Panc1 (cell line): ENCODE results near the gene BCAS3. TPM values are rescaled to one million over a fixed set of nuclear protein-coding genes. Genes with fewer than 3 reads are reported as not detected.

ENCODE experiments used
- ATAC-seq: fragments of 200-7000 bp; cut with Tn5 transposase; 2 replicates; pipeline ENCODE4 v1.9.1; 2020; ENCODE audit warnings: mild to moderate bottlenecking, moderate library complexity
- BruUV-seq: library from RNA; stranded (reverse); fragments of 400-500 nt; replicated peaks from 2 replicates; lab custom pipeline; 2021; lab: Mats Ljungman, UMichigan
- CTCF ChIA-PET: fragments of 300-600 bp; sonication (Branson Sonifier 250); formaldehyde crosslinking; loops from one replicate; lab custom pipeline; 2022; ENCODE audit warnings: antibody characterized with exemption; lab: Charles Lee
- POLR2A ChIA-PET: fragments of 300-600 bp; sonication (Branson Sonifier 250); formaldehyde crosslinking; loops from one replicate; lab custom pipeline; 2022; ENCODE audit warnings: antibody characterized with exemption; lab: Charles Lee
- DNase-seq: peaks from one replicate; pipeline ENCODE4 v3.0.0-alpha.2; 2010; ENCODE audit warnings: low read depth, low spot score
- H3K27ac ChIP-seq: 2 replicates; pipeline ENCODE4 v1.5.1; 2011; ENCODE audit warnings: mild to moderate bottlenecking, low read length, inconsistent platforms
- H3K27me3 ChIP-seq: fragments of 200-500 bp; sonication (Bioruptor generic); 2 replicates; pipeline ENCODE4 v1.6.0; 2014; ENCODE audit warnings: low read length, inconsistent platforms; ENCODE audit not compliant: control insufficient read depth, insufficient read depth
- H3K36me3 ChIP-seq: fragments of 200-500 bp; sonication (Bioruptor generic); 2 replicates; pipeline ENCODE4 v1.5.1; 2014; ENCODE audit warnings: inconsistent platforms, mild to moderate bottlenecking, low read length, moderate library complexity; ENCODE audit not compliant: control insufficient read depth, insufficient read depth
- H3K4me1 ChIP-seq: 2 replicates; pipeline ENCODE4 v1.5.1; 2011; ENCODE audit warnings: inconsistent platforms, mild to moderate bottlenecking, low read length, moderate library complexity; ENCODE audit not compliant: control insufficient read depth, insufficient read depth
- H3K4me3 ChIP-seq, 2 experiments: 2 replicates each; pipeline ENCODE4 v1.5.1; 2011 to 2012; ENCODE audit warnings: low read depth in 2 of 2, low read length in 2 of 2, mild to moderate bottlenecking in 2 of 2, inconsistent platforms in 1 of 2, moderate library complexity in 1 of 2
- H3K9me3 ChIP-seq: fragments of 200-500 bp; sonication (Bioruptor generic); 2 replicates; pipeline ENCODE4 v1.5.1; 2014; ENCODE audit warnings: low read depth, mild to moderate bottlenecking, inconsistent platforms, low read length, moderate library complexity; ENCODE audit not compliant: control insufficient read depth, insufficient read depth
- POLR2AphosphoS5 ChIP-seq: IDR thresholded peaks from 2 replicates; pipeline ENCODE4 v1.6.1; 2012; ENCODE audit warnings: mild to moderate bottlenecking, low read depth, low read length, moderate library complexity
- SIN3A ChIP-seq: IDR thresholded peaks from 2 replicates; pipeline ENCODE4 v1.6.1; 2012; ENCODE audit warnings: low read depth, mild to moderate bottlenecking, low read length, moderate library complexity, borderline replicate concordance; ENCODE audit not compliant: insufficient read depth
- TCF7L2 ChIP-seq: IDR thresholded peaks from 2 replicates; pipeline ENCODE4 v1.6.1; 2011; ENCODE audit warnings: mild to moderate bottlenecking, low read depth, low read length, inconsistent platforms
- in situ Hi-C: cut with HindIII; loops from 2 replicates; pipeline ENCODE4 v1.10.0; 2016; ENCODE audit warnings: low sequenced_read_pairs, low pct_unique_long_range_greater_than_20kb
- intact Hi-C: fragments of 100-400 bp; cut with micrococcal nuclease; formaldehyde crosslinking; loops from one replicate; pipeline ENCODE4 v1.10.0; 2022; ENCODE audit not compliant: unreplicated experiment
- total RNA-seq: library from RNA; stranded (reverse); gene quantifications from one replicate; pipeline ENCODE4 v1.2.1, GENCODE V29; 2021; ENCODE audit not compliant: unreplicated experiment
- TF ChIP-seq, protein P1 (sequence below), 2 experiments: IDR thresholded peaks; 2 replicates each; pipeline ENCODE4 v1.6.1; 2011 to 2012; ENCODE audit warnings: low read depth in 2 of 2, control low read depth in 1 of 2, low read length in 1 of 2, mild to moderate bottlenecking in 1 of 2, moderate library complexity in 1 of 2; ENCODE audit not compliant: insufficient read depth in 1 of 2
- TF ChIP-seq, protein P2 (sequence below): fragments of 450-650 bp; IDR thresholded peaks from 2 replicates; pipeline ENCODE4 v1.5.1; 2017; ENCODE audit warnings: mild to moderate bottlenecking

BCAS3 gene
- total RNA-seq, 1 experiment from 2014 or later: 9.3 TPM

- Histone ChIP-seq H3K4me1 (no peaks in the 10 kb centered on the region), H3K27me3 (no peaks in the 10 kb centered on the region), H3K9me3 (no peaks in the 10 kb centered on the region), H3K36me3 (no peaks in the 10 kb centered on the region), H3K27ac (peak overlapping the region; percentile 23; the same call in 1 of the 2 replicates), H3K4me3 (no peak overlapping the region)
- DNase-seq: no peak
- ChIA-PET POLR2A (no interaction called here), CTCF (no interaction called here)
- in situ Hi-C loops (no loop called here), intact Hi-C loops (no loop called here)
- BruUV-seq: no TSS peak
- no peak for TF ChIP-seq TCF7L2
- TF ChIP-seq, protein P1, sequence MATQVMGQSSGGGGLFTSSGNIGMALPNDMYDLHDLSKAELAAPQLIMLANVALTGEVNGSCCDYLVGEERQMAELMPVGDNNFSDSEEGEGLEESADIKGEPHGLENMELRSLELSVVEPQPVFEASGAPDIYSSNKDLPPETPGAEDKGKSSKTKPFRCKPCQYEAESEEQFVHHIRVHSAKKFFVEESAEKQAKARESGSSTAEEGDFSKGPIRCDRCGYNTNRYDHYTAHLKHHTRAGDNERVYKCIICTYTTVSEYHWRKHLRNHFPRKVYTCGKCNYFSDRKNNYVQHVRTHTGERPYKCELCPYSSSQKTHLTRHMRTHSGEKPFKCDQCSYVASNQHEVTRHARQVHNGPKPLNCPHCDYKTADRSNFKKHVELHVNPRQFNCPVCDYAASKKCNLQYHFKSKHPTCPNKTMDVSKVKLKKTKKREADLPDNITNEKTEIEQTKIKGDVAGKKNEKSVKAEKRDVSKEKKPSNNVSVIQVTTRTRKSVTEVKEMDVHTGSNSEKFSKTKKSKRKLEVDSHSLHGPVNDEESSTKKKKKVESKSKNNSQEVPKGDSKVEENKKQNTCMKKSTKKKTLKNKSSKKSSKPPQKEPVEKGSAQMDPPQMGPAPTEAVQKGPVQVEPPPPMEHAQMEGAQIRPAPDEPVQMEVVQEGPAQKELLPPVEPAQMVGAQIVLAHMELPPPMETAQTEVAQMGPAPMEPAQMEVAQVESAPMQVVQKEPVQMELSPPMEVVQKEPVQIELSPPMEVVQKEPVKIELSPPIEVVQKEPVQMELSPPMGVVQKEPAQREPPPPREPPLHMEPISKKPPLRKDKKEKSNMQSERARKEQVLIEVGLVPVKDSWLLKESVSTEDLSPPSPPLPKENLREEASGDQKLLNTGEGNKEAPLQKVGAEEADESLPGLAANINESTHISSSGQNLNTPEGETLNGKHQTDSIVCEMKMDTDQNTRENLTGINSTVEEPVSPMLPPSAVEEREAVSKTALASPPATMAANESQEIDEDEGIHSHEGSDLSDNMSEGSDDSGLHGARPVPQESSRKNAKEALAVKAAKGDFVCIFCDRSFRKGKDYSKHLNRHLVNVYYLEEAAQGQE (IDR thresholded peaks at IDR 0.05; ENCODE audit: insufficient read depth in 1 of 2, low read depth in 2 of 2, low read length in 1 of 2): no peak
- TF ChIP-seq SIN3A: no peak
- ATAC-seq: no peak
These were observed 582.6 kb downstream of the BCAS3 start for GRCh38 chr17:61260071-61260797.

- Histone ChIP-seq H3K36me3 (no peaks in the 10 kb centered on the region), H3K27ac (peak overlapping the region; percentile 23; the same call in 1 of the 2 replicates), H3K4me3 (no peak overlapping the region), H3K9me3 (no peaks in the 10 kb centered on the region), H3K4me1 (peaks cover 4% of the 10 kb centered on the region; the same call in 1 of the 2 replicates), H3K27me3 (no peaks in the 10 kb centered on the region)
- ATAC-seq (no peak), DNase-seq (no peak)
- intact Hi-C loops: no loop called here
- CTCF ChIA-PET: no interaction called here
- in situ Hi-C loops: no loop called here
- TF ChIP-seq TCF7L2: no peak
- TF ChIP-seq, protein P1 (IDR thresholded peaks at IDR 0.05; ENCODE audit: insufficient read depth in 1 of 2, low read depth in 2 of 2, low read length in 1 of 2): no peak
- no peak for TF ChIP-seq SIN3A
- TF ChIP-seq POLR2AphosphoS5: no peak
- TF ChIP-seq, protein P2, sequence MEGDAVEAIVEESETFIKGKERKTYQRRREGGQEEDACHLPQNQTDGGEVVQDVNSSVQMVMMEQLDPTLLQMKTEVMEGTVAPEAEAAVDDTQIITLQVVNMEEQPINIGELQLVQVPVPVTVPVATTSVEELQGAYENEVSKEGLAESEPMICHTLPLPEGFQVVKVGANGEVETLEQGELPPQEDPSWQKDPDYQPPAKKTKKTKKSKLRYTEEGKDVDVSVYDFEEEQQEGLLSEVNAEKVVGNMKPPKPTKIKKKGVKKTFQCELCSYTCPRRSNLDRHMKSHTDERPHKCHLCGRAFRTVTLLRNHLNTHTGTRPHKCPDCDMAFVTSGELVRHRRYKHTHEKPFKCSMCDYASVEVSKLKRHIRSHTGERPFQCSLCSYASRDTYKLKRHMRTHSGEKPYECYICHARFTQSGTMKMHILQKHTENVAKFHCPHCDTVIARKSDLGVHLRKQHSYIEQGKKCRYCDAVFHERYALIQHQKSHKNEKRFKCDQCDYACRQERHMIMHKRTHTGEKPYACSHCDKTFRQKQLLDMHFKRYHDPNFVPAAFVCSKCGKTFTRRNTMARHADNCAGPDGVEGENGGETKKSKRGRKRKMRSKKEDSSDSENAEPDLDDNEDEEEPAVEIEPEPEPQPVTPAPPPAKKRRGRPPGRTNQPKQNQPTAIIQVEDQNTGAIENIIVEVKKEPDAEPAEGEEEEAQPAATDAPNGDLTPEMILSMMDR: no peak
- no TSS peak for BruUV-seq
- POLR2A ChIA-PET: interaction anchor here (0.6 to 0.7 kb wide), 2 partner anchors 31 to 44 kb away, joined by 3 read pairs; no protein-coding TSS in a partner anchor
These were observed 583.5 kb downstream of the BCAS3 start for GRCh38 chr17:61261001-61261637.
